NB4 (cell line): ENCODE results near the gene KDM6B.

Experiments used
- CTCF ChIP-seq: IDR thresholded peaks from one replicate; pipeline ENCODE4 v1.5.1; 2012; ENCODE audit warnings: low read depth, low read length
- MAX ChIP-seq: IDR thresholded peaks from 2 replicates; pipeline ENCODE4 v1.6.1; 2011; ENCODE audit warnings: low read depth, low read length
- MYC ChIP-seq: IDR thresholded peaks from 2 replicates; pipeline ENCODE4 v1.6.1; 2011; ENCODE audit warnings: low read depth, low read length

- TF ChIP-seq MYC = peak; percentile 84
- TF ChIP-seq CTCF = no peak
- TF ChIP-seq MAX = peak; percentile 95
Observed at GRCh38 chr17:7857713-7858521, 23.9 kb downstream of the KDM6B start, which contains the start of gene CYB5D1.
